ENCODE measurements around the gene CSRNP2.

Gene CSRNP2

GRCh38 chr12:51028126-51028812, 55.1 kb downstream of the CSRNP2 start:
- Histone ChIP-seq H3K79me2 (ENCODE audit: insufficient read depth, low read depth) (peaks cover 23% of the 10 kb centered on the region), H2AFZ (ENCODE audit: low read depth) (no peak overlapping the region; the same call in 1 of the 2 replicates), H4K20me1 (ENCODE audit: insufficient read depth) (no peaks in the 10 kb centered on the region), H3K4me2 (peak overlapping the region; percentile 46; the same call in 1 of the 2 replicates), H3K9ac (no peak overlapping the region), H3K4me1 (ENCODE audit: low read depth, poor library complexity, severe bottlenecking) (peaks cover 35% of the 10 kb centered on the region), H3K36me3 (ENCODE audit: insufficient read depth) (no peaks in the 10 kb centered on the region), H3K27me3 (ENCODE audit: insufficient read depth, low read depth) (no peaks in the 10 kb centered on the region), H3K4me3 (IDR thresholded peaks at IDR 0.05; ENCODE audit: insufficient read depth, low read depth, low read length) (no peak overlapping the region), H3K27ac (no peak overlapping the region)
- peak; percentile 33; the same call in 1 of the 2 replicates for TF ChIP-seq CTCF (conservative IDR thresholded peaks at IDR 0.05; ENCODE audit: low read depth, low read length)

- Histone ChIP-seq H3K36me3 (ENCODE audit: insufficient read depth) (no peaks in the 10 kb centered on the region), H3K4me1 (ENCODE audit: low read depth, poor library complexity, severe bottlenecking) (peaks cover 44% of the 10 kb centered on the region), H3K27ac (no peak overlapping the region), H3K27me3 (ENCODE audit: insufficient read depth, low read depth) (no peaks in the 10 kb centered on the region), H2AFZ (ENCODE audit: low read depth) (no peak overlapping the region), H3K4me2 (no peak overlapping the region), H3K79me2 (ENCODE audit: insufficient read depth, low read depth) (peaks cover 32% of the 10 kb centered on the region), H3K9ac (no peak overlapping the region), H4K20me1 (ENCODE audit: insufficient read depth) (no peaks in the 10 kb centered on the region), H3K4me3 (IDR thresholded peaks at IDR 0.05; ENCODE audit: insufficient read depth, low read depth, low read length) (no peak overlapping the region)
- no peak for TF ChIP-seq CTCF (conservative IDR thresholded peaks at IDR 0.05; ENCODE audit: low read depth, low read length)
Measured at GRCh38 chr12:51027342-51027835, 56.0 kb downstream of the CSRNP2 start.

- Histone ChIP-seq H3K4me2 (peak within 1 kb of the TSS; percentile 69), H3K27ac (peak within 1 kb of the TSS; percentile 45), H2AFZ (ENCODE audit: low read depth) (peak within 1 kb of the TSS; percentile 85), H3K4me3 (IDR thresholded peaks at IDR 0.05; ENCODE audit: insufficient read depth, low read depth, low read length) (peak within 1 kb of the TSS; percentile 30), H3K4me1 (ENCODE audit: low read depth, poor library complexity, severe bottlenecking) (peaks cover 54% of the 10 kb centered on the region), H4K20me1 (ENCODE audit: insufficient read depth) (no peaks in the 10 kb centered on the region), H3K79me2 (ENCODE audit: insufficient read depth, low read depth) (peaks cover 45% of the 10 kb centered on the region), H3K27me3 (ENCODE audit: insufficient read depth, low read depth) (no peaks in the 10 kb centered on the region), H3K36me3 (ENCODE audit: insufficient read depth) (no peaks in the 10 kb centered on the region), H3K9ac (peak within 1 kb of the TSS; percentile 69)
- no peak for TF ChIP-seq CTCF (conservative IDR thresholded peaks at IDR 0.05; ENCODE audit: low read depth, low read length)
Measured at GRCh38 chr12:51025836-51026638, 57.4 kb downstream of the CSRNP2 start, which contains the start of gene SLC11A2. SLC11A2 (minus strand) TSS chr12:51026384; CDS start chr12:51010728, 15,656 bp downstream.

GRCh38 chr12:51025338-51025835, 58.0 kb downstream of the CSRNP2 start:
- no peaks in the 10 kb centered on the region for H3K27me3 ChIP-seq (ENCODE audit: insufficient read depth, low read depth)
- peak overlapping the region; percentile 45 for H3K27ac ChIP-seq
- peak overlapping the region; percentile 30 for H3K4me3 ChIP-seq (IDR thresholded peaks at IDR 0.05; ENCODE audit: insufficient read depth, low read depth, low read length)
- no peaks in the 10 kb centered on the region for H3K36me3 ChIP-seq (ENCODE audit: insufficient read depth)
- peaks cover 52% of the 10 kb centered on the region for H3K79me2 ChIP-seq (ENCODE audit: insufficient read depth, low read depth)
- peaks cover 54% of the 10 kb centered on the region for H3K4me1 ChIP-seq (ENCODE audit: low read depth, poor library complexity, severe bottlenecking)
- no peak for TF ChIP-seq CTCF (conservative IDR thresholded peaks at IDR 0.05; ENCODE audit: low read depth, low read length)
- H3K9ac ChIP-seq, result peak overlapping the region; percentile 69
- no peaks in the 10 kb centered on the region for H4K20me1 ChIP-seq (ENCODE audit: insufficient read depth)
- peak overlapping the region; percentile 85 for H2AFZ ChIP-seq (ENCODE audit: low read depth)
- peak overlapping the region; percentile 69 for H3K4me2 ChIP-seq

Measured in KMS-11 (cell line).